OCI-LY7 (cell line): ENCODE data around the gene MRPL10. TPM values are rescaled to one million over a fixed set of nuclear protein-coding genes. Genes with fewer than 3 reads are reported as not detected.

Source experiments
- BruUV-seq: library from RNA; stranded (reverse); fragments of 400-500 nt; replicated peaks from 2 replicates; lab custom pipeline; 2021; lab: Mats Ljungman, UMichigan
- CTCF ChIA-PET: fragments of 300-600 bp; sonication (Branson Sonifier 250); formaldehyde crosslinking; loops from one replicate; lab custom pipeline; 2022; ENCODE audit warnings: antibody characterized with exemption; ENCODE audit not compliant: unreplicated experiment; lab: Charles Lee
- POLR2A ChIA-PET: fragments of 300-600 bp; sonication (Branson Sonifier 250); formaldehyde crosslinking; loops from one replicate; lab custom pipeline; 2022; ENCODE audit warnings: antibody characterized with exemption; lab: Charles Lee
- DNase-seq: peaks from one replicate; pipeline ENCODE4 v3.0.0-alpha.2; 2015; ENCODE audit warnings: low spot score
- H2AFZ ChIP-seq: fragments of 200-600 bp; sonication (generic), shearing (Covaris generic); 2 replicates; pipeline ENCODE4 v1.6.1; 2014; ENCODE audit warnings: mild to moderate bottlenecking, antibody characterized with exemption, low read length, moderate library complexity
- H3K27ac ChIP-seq: fragments of 200-600 bp; sonication (generic); 2 replicates; pipeline ENCODE4 v1.5.1; 2014; ENCODE audit warnings: mixed run types, low read depth, mild to moderate bottlenecking, moderate library complexity, low read length, inconsistent platforms; ENCODE audit not compliant: poor library complexity, severe bottlenecking
- H3K36me3 ChIP-seq: fragments of 200-600 bp; sonication (generic); 2 replicates; pipeline ENCODE4 v1.6.1; 2014; ENCODE audit warnings: mild to moderate bottlenecking, antibody characterized with exemption, low read length, moderate library complexity, mixed read lengths; ENCODE audit not compliant: insufficient read depth
- H3K4me1 ChIP-seq: fragments of 200-600 bp; sonication (generic); 2 replicates; pipeline ENCODE4 v1.5.1; 2014; ENCODE audit warnings: mild to moderate bottlenecking, low read length; ENCODE audit not compliant: insufficient read depth, poor library complexity, severe bottlenecking
- H3K4me2 ChIP-seq: fragments of 200-600 bp; sonication (generic); 2 replicates; pipeline ENCODE4 v1.6.1; 2014; ENCODE audit warnings: mild to moderate bottlenecking, low read length
- H3K4me3 ChIP-seq: fragments of 200-600 bp; sonication (generic); 2 replicates; pipeline ENCODE4 v1.5.1; 2014; ENCODE audit warnings: mild to moderate bottlenecking, low read depth, low read length; ENCODE audit not compliant: poor library complexity, severe bottlenecking
- H3K79me2 ChIP-seq: fragments of 200-600 bp; sonication (generic); 2 replicates; pipeline ENCODE4 v1.6.1; 2016; ENCODE audit warnings: low read depth, mild to moderate bottlenecking, low read length, moderate library complexity, mixed read lengths; ENCODE audit not compliant: insufficient read depth
- H3K9me2 ChIP-seq: fragments of 200-600 bp; sonication (generic); 2 replicates; pipeline ENCODE4 v1.6.1; 2016; ENCODE audit warnings: mild to moderate bottlenecking, low read length, mixed read lengths; ENCODE audit not compliant: insufficient read depth
- H3K9me3 ChIP-seq: fragments of 200-600 bp; sonication (generic); 2 replicates; pipeline ENCODE4 v1.6.1; 2014; ENCODE audit warnings: mild to moderate bottlenecking, mixed run types, low read length, mixed read lengths
- H4K20me1 ChIP-seq: fragments of 200-600 bp; sonication (generic); 2 replicates; pipeline ENCODE4 v1.6.1; 2014; ENCODE audit warnings: mild to moderate bottlenecking, antibody characterized with exemption, low read length, moderate library complexity, mixed read lengths; ENCODE audit not compliant: insufficient read depth
- EZH2phosphoT487 ChIP-seq: fragments of 200-600 bp; sonication (generic); IDR thresholded peaks from 2 replicates; pipeline ENCODE4 v1.6.1; 2018; ENCODE audit warnings: low read depth, borderline replicate concordance, mild to moderate bottlenecking, mixed run types, antibody characterized with exemption, low read length, moderate library complexity, mixed read lengths
- intact Hi-C: fragments of 100-400 bp; cut with micrococcal nuclease; formaldehyde crosslinking; loops from one replicate; pipeline ENCODE4 v1.10.0; 2022; ENCODE audit not compliant: unreplicated experiment
- total RNA-seq, 2 experiments: library from RNA; depleted of rRNA in 1 of 2; stranded (reverse); fragments of >200 nt in 1 of 2; shearing (Covaris generic) in 1 of 2; gene quantifications; 2 replicates each; pipeline ENCODE4 v1.2.3, GENCODE V29; 2014 to 2022
- TF ChIP-seq, protein P1 (sequence below): fragments of 200-600 bp; sonication (generic); conservative IDR thresholded peaks from 2 replicates; pipeline ENCODE4 v1.5.1; 2014; ENCODE audit warnings: mild to moderate bottlenecking, antibody characterized with exemption, low read length, moderate library complexity, mixed read lengths

Gene MRPL10
- total RNA-seq, 2 experiments from 2014 or later = 50.8 to 56.7 TPM

- CTCF ChIA-PET = no interaction called here
- BruUV-seq = no TSS peak
- TF ChIP-seq, protein P1, sequence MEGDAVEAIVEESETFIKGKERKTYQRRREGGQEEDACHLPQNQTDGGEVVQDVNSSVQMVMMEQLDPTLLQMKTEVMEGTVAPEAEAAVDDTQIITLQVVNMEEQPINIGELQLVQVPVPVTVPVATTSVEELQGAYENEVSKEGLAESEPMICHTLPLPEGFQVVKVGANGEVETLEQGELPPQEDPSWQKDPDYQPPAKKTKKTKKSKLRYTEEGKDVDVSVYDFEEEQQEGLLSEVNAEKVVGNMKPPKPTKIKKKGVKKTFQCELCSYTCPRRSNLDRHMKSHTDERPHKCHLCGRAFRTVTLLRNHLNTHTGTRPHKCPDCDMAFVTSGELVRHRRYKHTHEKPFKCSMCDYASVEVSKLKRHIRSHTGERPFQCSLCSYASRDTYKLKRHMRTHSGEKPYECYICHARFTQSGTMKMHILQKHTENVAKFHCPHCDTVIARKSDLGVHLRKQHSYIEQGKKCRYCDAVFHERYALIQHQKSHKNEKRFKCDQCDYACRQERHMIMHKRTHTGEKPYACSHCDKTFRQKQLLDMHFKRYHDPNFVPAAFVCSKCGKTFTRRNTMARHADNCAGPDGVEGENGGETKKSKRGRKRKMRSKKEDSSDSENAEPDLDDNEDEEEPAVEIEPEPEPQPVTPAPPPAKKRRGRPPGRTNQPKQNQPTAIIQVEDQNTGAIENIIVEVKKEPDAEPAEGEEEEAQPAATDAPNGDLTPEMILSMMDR = no peak
- no peak for TF ChIP-seq EZH2phosphoT487
- POLR2A ChIA-PET = no interaction called here
- Histone ChIP-seq H3K4me3 (no peak overlapping the region), H3K4me2 (no peak overlapping the region), H3K79me2 (no peaks in the 10 kb centered on the region), H3K27ac (no peak overlapping the region), H3K4me1 (no peaks in the 10 kb centered on the region), H2AFZ (no peak overlapping the region), H4K20me1 (no peaks in the 10 kb centered on the region), H3K9me3 (no peaks in the 10 kb centered on the region), H3K9me2 (no peaks in the 10 kb centered on the region), H3K36me3 (peaks cover 4% of the 10 kb centered on the region; the same call in 1 of the 2 replicates)
- intact Hi-C loops = loop anchor here (1.0 kb wide), 2 partner anchors 26 to 103 kb away; no protein-coding TSS in a partner anchor
- DNase-seq = no peak
These were observed 29.4 kb downstream of the MRPL10 start for GRCh38 chr17:47801906-47802305.

- Histone ChIP-seq H3K79me2 (no peaks in the 10 kb centered on the region), H3K4me2 (no peak overlapping the region), H4K20me1 (no peaks in the 10 kb centered on the region), H3K9me2 (no peaks in the 10 kb centered on the region), H3K36me3 (no peaks in the 10 kb centered on the region), H3K4me3 (no peak overlapping the region), H3K4me1 (no peaks in the 10 kb centered on the region), H2AFZ (no peak overlapping the region), H3K9me3 (no peaks in the 10 kb centered on the region), H3K27ac (no peak overlapping the region)
- intact Hi-C loops = no loop called here
- ChIA-PET POLR2A (no interaction called here), CTCF (no interaction called here)
- TF ChIP-seq, protein P1 = no peak
- no peak for TF ChIP-seq EZH2phosphoT487
- no TSS peak for BruUV-seq
- DNase-seq = no peak
These were observed 30.1 kb downstream of the MRPL10 start for GRCh38 chr17:47801176-47801765.

DNA sequence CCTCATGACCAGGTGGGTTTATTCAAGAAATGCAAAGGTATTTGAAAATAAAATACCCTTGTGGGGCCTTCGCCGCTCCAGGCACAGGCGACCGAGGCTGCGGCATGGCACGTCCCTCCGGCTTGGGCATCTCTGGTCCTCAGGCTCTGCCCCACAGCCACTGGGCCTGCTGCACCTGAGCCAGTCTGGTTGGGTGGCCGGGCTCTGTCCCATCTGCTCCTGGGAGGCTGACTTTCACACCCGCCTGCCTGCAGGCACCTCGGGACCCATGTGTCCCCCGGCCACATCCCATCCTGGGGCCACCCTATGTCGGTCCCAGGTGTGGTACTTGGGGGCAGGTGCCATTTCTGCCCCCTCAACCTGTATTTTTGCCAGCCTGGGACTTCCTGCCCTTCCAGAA, 30.7 kb downstream of the MRPL10 start:
- H4K20me1 ChIP-seq = no peaks in the 10 kb centered on the region
- no peak overlapping the region for H3K4me2 ChIP-seq
- POLR2A ChIA-PET = no interaction called here
- H3K4me3 ChIP-seq = no peak overlapping the region
- H3K9me3 ChIP-seq = no peaks in the 10 kb centered on the region
- no peak for TF ChIP-seq EZH2phosphoT487
- intact Hi-C loops = no loop called here
- CTCF ChIA-PET = no interaction called here
- no peaks in the 10 kb centered on the region for H3K36me3 ChIP-seq
- BruUV-seq = no TSS peak
- no peaks in the 10 kb centered on the region for H3K79me2 ChIP-seq
- H2AFZ ChIP-seq = no peak overlapping the region
- no peak overlapping the region for H3K27ac ChIP-seq
- no peak for DNase-seq
- H3K9me2 ChIP-seq = no peaks in the 10 kb centered on the region
- no peaks in the 10 kb centered on the region for H3K4me1 ChIP-seq
